H1 (cell line): ENCODE results near the gene COX5A. TPM values are rescaled to one million over a fixed set of nuclear protein-coding genes. Genes with fewer than 3 reads are reported as not detected.
A peak's percentile ranks its signal among the peaks of the same experiment; 100 is the strongest.

Experiments
- BCL11A ChIP-seq, 2 experiments: IDR thresholded peaks; one replicate each; pipeline ENCODE4 v1.6.1; 2011; ENCODE audit warnings: low read depth in 2 of 2, low read length in 2 of 2, mild to moderate bottlenecking in 2 of 2
- CBX8 ChIP-seq: fragments of 300-800, 300-1000 bp; sonication (generic); IDR thresholded peaks from 2 replicates; pipeline ENCODE4 v1.7.1; 2016; ENCODE audit warnings: low read depth, low read length, borderline replicate concordance
- CHD2 ChIP-seq: IDR thresholded peaks from 2 replicates; pipeline ENCODE4 v1.6.1; 2012; ENCODE audit warnings: low read length, improper control_type of control experiment
- SAP30 ChIP-seq: fragments of 300-600 bp; sonication (generic); IDR thresholded peaks from 2 replicates; pipeline ENCODE4 v1.7.1; 2012; ENCODE audit warnings: low read length, moderate library complexity, mild to moderate bottlenecking, inconsistent platforms; ENCODE audit not compliant: insufficient read depth, insufficient replicate concordance
- TEAD4 ChIP-seq: IDR thresholded peaks from 2 replicates; pipeline ENCODE4 v1.6.1; 2012; ENCODE audit warnings: low read depth, low read length, inconsistent platforms, mixed read lengths
- polyA plus RNA-seq, 7 experiments: library from polyadenylated mRNA; depleted of rRNA in 3 of 7; stranded (reverse) in 5 of 7; unstranded in 2 of 7; fragments of >200 nt in 5 of 7; fragments of 200-250 nt in 2 of 7; gene quantifications; 1 replicate in 5 of 7; 2 replicates in 1 of 7; 4 replicates in 1 of 7; pipeline versions ENCODE4 v1.2.1 to v1.2.3, GENCODE V29; 2011 to 2013; ENCODE audit warnings: missing spikeins in 2 of 7, mixed read lengths in 2 of 7
- total RNA-seq: library from RNA; stranded (reverse); fragmentation: NEBNext Ultra II Directional; extraction: Animal tissue kit (Norgen Biotek cat#: 25700); gene quantifications from 2 replicates; pipeline ENCODE4 v1.2.1, GENCODE V29; 2021
- TF ChIP-seq, protein P1 (sequence below), 3 experiments: IDR thresholded peaks; 1 replicate in 2 of 3; 2 replicates in 1 of 3; pipeline versions ENCODE4 v1.5.1 to v1.6.1; 2011; ENCODE audit warnings: low read length in 3 of 3, mild to moderate bottlenecking in 3 of 3, inconsistent platforms in 2 of 3, low read depth in 1 of 3, moderate library complexity in 1 of 3; ENCODE audit not compliant: insufficient read depth in 1 of 3; ENCODE audit errors: control extremely low read depth in 1 of 3

COX5A gene
- total and polyA plus RNA-seq, 2 of the 8 experiments (the other 6 are each of a cell fraction or from before 2014, with no cell fraction given), result 270 to 367 TPM

DNA sequence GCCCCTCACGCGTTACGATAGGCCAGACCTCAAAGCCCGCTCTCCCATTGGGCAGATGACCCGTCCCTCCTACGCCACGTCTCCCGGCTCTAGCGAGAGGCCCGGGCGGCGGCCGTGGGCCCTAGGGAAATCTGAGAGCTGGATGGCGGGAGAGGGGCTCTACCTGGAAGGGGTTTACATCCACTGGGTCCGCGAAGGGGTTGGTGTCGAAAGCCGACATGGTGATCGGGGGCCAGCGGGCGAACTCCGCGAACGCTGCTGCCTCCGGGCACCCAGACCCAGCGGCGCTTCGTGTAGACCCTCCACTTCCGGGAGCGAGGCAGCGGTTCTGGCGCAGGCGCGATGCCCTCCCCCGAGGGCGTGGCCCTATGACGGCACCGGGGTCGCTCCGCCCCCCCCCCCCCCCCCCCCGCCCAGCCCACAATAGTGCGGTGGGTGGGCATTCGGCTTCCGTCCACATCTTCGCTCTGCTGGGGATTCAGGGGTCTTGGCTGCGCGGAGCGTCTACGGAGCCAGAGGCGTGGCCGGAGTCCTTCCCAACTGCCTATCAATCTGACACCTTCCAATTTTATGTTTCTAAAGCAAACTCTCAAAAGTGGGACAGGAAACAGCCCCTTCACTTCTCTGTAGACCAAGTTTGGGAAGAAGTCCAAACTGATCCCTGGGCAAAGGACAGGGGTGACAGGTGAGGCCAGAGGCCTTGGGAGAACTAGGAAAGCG is 64.7 kb downstream of the COX5A start, which contains the start of gene SCAMP2 (continued):
- TF ChIP-seq BCL11A (IDR thresholded peaks at IDR 0.05; ENCODE audit: low read depth in 2 of 2, low read length in 2 of 2) (no peak), TEAD4 (no peak), CHD2 (peak; percentile 78), CBX8 (no peak), SAP30 (no peak)
- TF ChIP-seq, protein P1, sequence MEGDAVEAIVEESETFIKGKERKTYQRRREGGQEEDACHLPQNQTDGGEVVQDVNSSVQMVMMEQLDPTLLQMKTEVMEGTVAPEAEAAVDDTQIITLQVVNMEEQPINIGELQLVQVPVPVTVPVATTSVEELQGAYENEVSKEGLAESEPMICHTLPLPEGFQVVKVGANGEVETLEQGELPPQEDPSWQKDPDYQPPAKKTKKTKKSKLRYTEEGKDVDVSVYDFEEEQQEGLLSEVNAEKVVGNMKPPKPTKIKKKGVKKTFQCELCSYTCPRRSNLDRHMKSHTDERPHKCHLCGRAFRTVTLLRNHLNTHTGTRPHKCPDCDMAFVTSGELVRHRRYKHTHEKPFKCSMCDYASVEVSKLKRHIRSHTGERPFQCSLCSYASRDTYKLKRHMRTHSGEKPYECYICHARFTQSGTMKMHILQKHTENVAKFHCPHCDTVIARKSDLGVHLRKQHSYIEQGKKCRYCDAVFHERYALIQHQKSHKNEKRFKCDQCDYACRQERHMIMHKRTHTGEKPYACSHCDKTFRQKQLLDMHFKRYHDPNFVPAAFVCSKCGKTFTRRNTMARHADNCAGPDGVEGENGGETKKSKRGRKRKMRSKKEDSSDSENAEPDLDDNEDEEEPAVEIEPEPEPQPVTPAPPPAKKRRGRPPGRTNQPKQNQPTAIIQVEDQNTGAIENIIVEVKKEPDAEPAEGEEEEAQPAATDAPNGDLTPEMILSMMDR (IDR thresholded peaks at IDR 0.05; ENCODE audit: control extremely low read depth in 1 of 3, insufficient read depth in 1 of 3, low read depth in 1 of 3, low read length in 3 of 3), result no peak
